GM12874 (cell line): ENCODE results near the gene SYT9.

Experiments used
- TF ChIP-seq, protein P1 (sequence below): IDR thresholded peaks from 2 replicates; pipeline ENCODE4 v1.5.1; 2011; ENCODE audit warnings: low read depth, mild to moderate bottlenecking, control low read depth, low read length, moderate library complexity; ENCODE audit not compliant: insufficient read depth

SYT9 gene

GRCh38 chr11:7239877-7240276, 11.8 kb upstream of the SYT9 start:
- TF ChIP-seq, protein P1, sequence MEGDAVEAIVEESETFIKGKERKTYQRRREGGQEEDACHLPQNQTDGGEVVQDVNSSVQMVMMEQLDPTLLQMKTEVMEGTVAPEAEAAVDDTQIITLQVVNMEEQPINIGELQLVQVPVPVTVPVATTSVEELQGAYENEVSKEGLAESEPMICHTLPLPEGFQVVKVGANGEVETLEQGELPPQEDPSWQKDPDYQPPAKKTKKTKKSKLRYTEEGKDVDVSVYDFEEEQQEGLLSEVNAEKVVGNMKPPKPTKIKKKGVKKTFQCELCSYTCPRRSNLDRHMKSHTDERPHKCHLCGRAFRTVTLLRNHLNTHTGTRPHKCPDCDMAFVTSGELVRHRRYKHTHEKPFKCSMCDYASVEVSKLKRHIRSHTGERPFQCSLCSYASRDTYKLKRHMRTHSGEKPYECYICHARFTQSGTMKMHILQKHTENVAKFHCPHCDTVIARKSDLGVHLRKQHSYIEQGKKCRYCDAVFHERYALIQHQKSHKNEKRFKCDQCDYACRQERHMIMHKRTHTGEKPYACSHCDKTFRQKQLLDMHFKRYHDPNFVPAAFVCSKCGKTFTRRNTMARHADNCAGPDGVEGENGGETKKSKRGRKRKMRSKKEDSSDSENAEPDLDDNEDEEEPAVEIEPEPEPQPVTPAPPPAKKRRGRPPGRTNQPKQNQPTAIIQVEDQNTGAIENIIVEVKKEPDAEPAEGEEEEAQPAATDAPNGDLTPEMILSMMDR = no peak

DNA sequence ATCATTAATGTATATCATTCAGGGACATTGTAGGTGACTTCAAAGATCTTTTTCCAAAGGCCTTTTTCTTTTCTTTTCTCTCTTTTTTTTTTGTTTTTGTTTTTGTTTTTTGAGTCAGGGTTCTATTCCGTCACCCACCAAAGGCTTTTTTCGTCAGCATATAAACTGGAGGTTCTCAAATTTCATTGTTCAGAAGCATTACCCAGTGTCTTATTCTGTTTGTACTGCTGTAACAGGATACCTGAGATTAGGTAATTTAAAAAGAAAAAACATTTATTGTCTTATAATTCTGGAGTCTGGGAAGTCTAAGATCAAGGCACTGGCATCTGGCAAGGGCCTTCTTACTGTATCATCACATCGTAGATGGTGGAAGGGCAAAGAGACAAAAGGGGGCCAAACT, 6.4 kb upstream of the SYT9 start:
- TF ChIP-seq, protein P1 = no peak

GRCh38 chr11:7246179-7246578, 5.5 kb upstream of the SYT9 start:
- TF ChIP-seq, protein P1 = no peak

DNA sequence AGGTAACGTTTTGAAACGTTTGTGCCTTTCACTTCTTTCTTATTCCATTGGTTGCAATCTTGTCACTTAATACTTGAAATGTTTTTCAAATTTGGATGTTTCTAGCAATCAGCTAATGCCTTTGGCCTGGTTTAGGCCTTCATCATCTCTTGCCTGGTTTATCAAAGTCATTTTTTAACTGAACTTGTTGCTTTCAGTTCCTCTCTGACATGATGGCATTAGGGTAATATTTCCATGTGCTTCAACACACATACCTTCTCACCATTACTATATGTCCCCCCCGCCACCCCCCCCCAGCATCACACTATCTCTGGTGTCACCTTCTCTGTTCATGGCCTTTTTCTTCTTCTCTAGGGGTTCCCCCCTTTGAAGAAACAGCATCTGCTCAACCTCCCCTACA, 1.5 kb upstream of the SYT9 start:
- TF ChIP-seq, protein P1 = no peak

- TF ChIP-seq, protein P1 = no peak
These were observed 243 bp upstream of the SYT9 start for GRCh38 chr11:7251487-7251835.

DNA sequence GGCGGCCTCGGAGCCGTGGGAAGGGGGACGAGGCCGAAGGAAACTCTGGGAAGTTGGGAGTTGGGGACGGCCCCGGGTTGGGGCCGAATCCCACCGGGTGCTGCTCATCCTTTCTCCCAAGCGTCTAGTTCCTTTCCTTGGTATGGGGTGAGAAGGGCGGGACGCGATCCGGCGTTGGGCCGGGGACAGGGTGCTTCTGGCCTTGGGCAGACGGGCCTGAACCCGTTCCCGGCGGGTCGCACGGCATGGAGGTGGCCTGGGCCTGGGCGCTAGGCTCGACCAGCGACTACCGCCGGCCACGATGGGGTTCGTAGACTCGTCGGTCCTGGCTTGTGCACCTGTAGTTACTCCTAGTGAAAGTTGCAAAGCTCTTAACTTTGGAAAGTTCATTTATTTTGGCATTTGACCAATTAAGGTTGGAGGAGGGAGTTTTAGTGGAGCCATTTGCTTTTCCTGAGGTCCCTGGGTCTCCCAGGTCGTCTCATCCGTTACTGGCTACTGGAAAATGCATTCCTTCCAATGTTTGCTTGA, 1.0 kb downstream of the SYT9 start:
- TF ChIP-seq, protein P1 = no peak

GRCh38 chr11:7253800-7254199, 2.1 kb downstream of the SYT9 start:
- TF ChIP-seq, protein P1 = no peak

- TF ChIP-seq, protein P1 = no peak
These were observed 3.1 kb downstream of the SYT9 start for GRCh38 chr11:7254731-7255291.
